ENCODE data around the gene PSMG3.

PSMG3 gene

GRCh38 chr7:1546909-1547776 is 22.7 kb downstream of the PSMG3 start:
- TF ChIP-seq YY1 (IDR thresholded peaks at IDR 0.05; ENCODE audit: insufficient read depth, insufficient read length) (no peak), SUZ12 (IDR thresholded peaks at IDR 0.05; ENCODE audit: extremely low read depth, insufficient read depth, insufficient read length) (no peak)
- Histone ChIP-seq H3K36me3 (ENCODE audit: insufficient read depth, insufficient read length, low read length) (peaks cover 21% of the 10 kb centered on the region), H3K4me3 (ENCODE audit: insufficient read length, low read depth) (no peak overlapping the region), H3K9ac (ENCODE audit: insufficient read length, low read depth) (no peak overlapping the region), H3K27me3 (ENCODE audit: insufficient read depth, insufficient read length) (no peaks in the 10 kb centered on the region), H3K9me3 (ENCODE audit: insufficient read depth, low read length) (no peaks in the 10 kb centered on the region), H3K4me1 (ENCODE audit: insufficient read depth, insufficient read length) (peaks cover 16% of the 10 kb centered on the region)
- DNase-seq (ENCODE audit: low read depth, low spot score): no peak

GRCh38 chr7:1546274-1546908 is 23.4 kb downstream of the PSMG3 start:
- no peak for DNase-seq (ENCODE audit: low read depth, low spot score)
- H3K36me3 ChIP-seq (ENCODE audit: insufficient read depth, insufficient read length, low read length): peaks cover 28% of the 10 kb centered on the region
- no peaks in the 10 kb centered on the region for H3K27me3 ChIP-seq (ENCODE audit: insufficient read depth, insufficient read length)
- H3K4me1 ChIP-seq (ENCODE audit: insufficient read depth, insufficient read length): peaks cover 16% of the 10 kb centered on the region
- TF ChIP-seq SUZ12 (IDR thresholded peaks at IDR 0.05; ENCODE audit: extremely low read depth, insufficient read depth, insufficient read length) (no peak), YY1 (IDR thresholded peaks at IDR 0.05; ENCODE audit: insufficient read depth, insufficient read length) (no peak), ZNF274 (IDR thresholded peaks at IDR 0.05; ENCODE audit: low read depth, low read length) (no peak)
- H3K4me3 ChIP-seq (ENCODE audit: insufficient read length, low read depth): no peak overlapping the region
- H3K9me3 ChIP-seq (ENCODE audit: insufficient read depth, low read length): no peaks in the 10 kb centered on the region
- H3K9ac ChIP-seq (ENCODE audit: insufficient read length, low read depth): no peak overlapping the region

- Histone ChIP-seq H3K9me3 (ENCODE audit: insufficient read depth, low read length) (no peaks in the 10 kb centered on the region), H3K4me3 (ENCODE audit: insufficient read length, low read depth) (no peak overlapping the region), H3K27me3 (ENCODE audit: insufficient read depth, insufficient read length) (no peaks in the 10 kb centered on the region), H3K36me3 (ENCODE audit: insufficient read depth, insufficient read length, low read length) (peaks cover 36% of the 10 kb centered on the region), H3K4me1 (ENCODE audit: insufficient read depth, insufficient read length) (peaks cover 15% of the 10 kb centered on the region), H3K9ac (ENCODE audit: insufficient read length, low read depth) (no peak overlapping the region)
- TF ChIP-seq SUZ12 (IDR thresholded peaks at IDR 0.05; ENCODE audit: extremely low read depth, insufficient read depth, insufficient read length) (no peak), YY1 (IDR thresholded peaks at IDR 0.05; ENCODE audit: insufficient read depth, insufficient read length) (no peak)
- no peak for DNase-seq (ENCODE audit: low read depth, low spot score)
Observed at GRCh38 chr7:1545417-1546246, 24.2 kb downstream of the PSMG3 start.

- Histone ChIP-seq H3K4me1 (ENCODE audit: insufficient read depth, insufficient read length) (peaks cover 8% of the 10 kb centered on the region), H3K9ac (ENCODE audit: insufficient read length, low read depth) (no peak overlapping the region), H3K36me3 (ENCODE audit: insufficient read depth, insufficient read length, low read length) (peaks cover 42% of the 10 kb centered on the region), H3K27me3 (ENCODE audit: insufficient read depth, insufficient read length) (no peaks in the 10 kb centered on the region), H3K4me3 (ENCODE audit: insufficient read length, low read depth) (no peak overlapping the region), H3K9me3 (ENCODE audit: insufficient read depth, low read length) (no peaks in the 10 kb centered on the region)
- TF ChIP-seq SUZ12 (IDR thresholded peaks at IDR 0.05; ENCODE audit: extremely low read depth, insufficient read depth, insufficient read length) (no peak), ZNF274 (IDR thresholded peaks at IDR 0.05; ENCODE audit: low read depth, low read length) (no peak), YY1 (IDR thresholded peaks at IDR 0.05; ENCODE audit: insufficient read depth, insufficient read length) (no peak)
- DNase-seq (ENCODE audit: low read depth, low spot score): no peak
Observed at GRCh38 chr7:1544896-1545416, 24.9 kb downstream of the PSMG3 start.

- Histone ChIP-seq H3K9me3 (ENCODE audit: insufficient read depth, low read length) (no peaks in the 10 kb centered on the region), H3K36me3 (ENCODE audit: insufficient read depth, insufficient read length, low read length) (peaks cover 48% of the 10 kb centered on the region), H3K27me3 (ENCODE audit: insufficient read depth, insufficient read length) (no peaks in the 10 kb centered on the region), H3K9ac (ENCODE audit: insufficient read length, low read depth) (peak overlapping the region; percentile 61), H3K4me1 (ENCODE audit: insufficient read depth, insufficient read length) (peaks cover 8% of the 10 kb centered on the region), H3K4me3 (ENCODE audit: insufficient read length, low read depth) (no peak overlapping the region)
- TF ChIP-seq ZNF274 (IDR thresholded peaks at IDR 0.05; ENCODE audit: low read depth, low read length): no peak
- no peak for TF ChIP-seq YY1 (IDR thresholded peaks at IDR 0.05; ENCODE audit: insufficient read depth, insufficient read length)
- TF ChIP-seq SUZ12 (IDR thresholded peaks at IDR 0.05; ENCODE audit: extremely low read depth, insufficient read depth, insufficient read length): no peak
- no peak for DNase-seq (ENCODE audit: low read depth, low spot score)
Observed at GRCh38 chr7:1544178-1544895, 25.5 kb downstream of the PSMG3 start.

GRCh38 chr7:1543826-1544177 is 26.0 kb downstream of the PSMG3 start:
- H3K36me3 ChIP-seq (ENCODE audit: insufficient read depth, insufficient read length, low read length): peaks cover 51% of the 10 kb centered on the region
- H3K4me3 ChIP-seq (ENCODE audit: insufficient read length, low read depth): no peak overlapping the region
- TF ChIP-seq ZNF274 (IDR thresholded peaks at IDR 0.05; ENCODE audit: low read depth, low read length) (no peak), SUZ12 (IDR thresholded peaks at IDR 0.05; ENCODE audit: extremely low read depth, insufficient read depth, insufficient read length) (no peak), YY1 (IDR thresholded peaks at IDR 0.05; ENCODE audit: insufficient read depth, insufficient read length) (no peak)
- H3K27me3 ChIP-seq (ENCODE audit: insufficient read depth, insufficient read length): no peaks in the 10 kb centered on the region
- H3K9ac ChIP-seq (ENCODE audit: insufficient read length, low read depth): peak overlapping the region; percentile 61
- H3K4me1 ChIP-seq (ENCODE audit: insufficient read depth, insufficient read length): peaks cover 10% of the 10 kb centered on the region
- no peaks in the 10 kb centered on the region for H3K9me3 ChIP-seq (ENCODE audit: insufficient read depth, low read length)
- no peak for DNase-seq (ENCODE audit: low read depth, low spot score)

All from NT2/D1 (cell line).